Renal cortex interstitium (tissue), 15 donors: ENCODE results near the gene FLCN. TPM values are rescaled to one million over a fixed set of nuclear protein-coding genes. Genes with fewer than 3 reads are reported as not detected.
"Not testable (repeated sequence)": the region's sequence is repeated elsewhere in the genome, so short reads cannot be mapped to it uniquely, and the experiment has no call there.

Source experiments
- DNase-seq, 11 donors: peaks; one replicate each; pipeline ENCODE4 v3.0.0-alpha.2; 2013; ENCODE audit warnings: low read depth in 9 of 11, low spot score in 4 of 11; ENCODE audit errors: extremely low read depth in 1 of 11
- long read RNA-seq, 16 experiments: transcript quantifications; one replicate each; lab custom pipeline, GENCODE V29; 2026
- polyA plus RNA-seq, 3 donors: library from polyadenylated mRNA; unstranded; fragments of 120-200 nt; gene quantifications; one replicate each; pipeline ENCODE4 v1.2.1, GENCODE V29; 2013; ENCODE audit not compliant: insufficient read length in 3 of 3

Gene FLCN, protein sequence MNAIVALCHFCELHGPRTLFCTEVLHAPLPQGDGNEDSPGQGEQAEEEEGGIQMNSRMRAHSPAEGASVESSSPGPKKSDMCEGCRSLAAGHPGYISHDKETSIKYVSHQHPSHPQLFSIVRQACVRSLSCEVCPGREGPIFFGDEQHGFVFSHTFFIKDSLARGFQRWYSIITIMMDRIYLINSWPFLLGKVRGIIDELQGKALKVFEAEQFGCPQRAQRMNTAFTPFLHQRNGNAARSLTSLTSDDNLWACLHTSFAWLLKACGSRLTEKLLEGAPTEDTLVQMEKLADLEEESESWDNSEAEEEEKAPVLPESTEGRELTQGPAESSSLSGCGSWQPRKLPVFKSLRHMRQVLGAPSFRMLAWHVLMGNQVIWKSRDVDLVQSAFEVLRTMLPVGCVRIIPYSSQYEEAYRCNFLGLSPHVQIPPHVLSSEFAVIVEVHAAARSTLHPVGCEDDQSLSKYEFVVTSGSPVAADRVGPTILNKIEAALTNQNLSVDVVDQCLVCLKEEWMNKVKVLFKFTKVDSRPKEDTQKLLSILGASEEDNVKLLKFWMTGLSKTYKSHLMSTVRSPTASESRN
- 10 to 100 TPM; 27.1 to 41.8 (median 29.7) TPM for polyA plus RNA-seq
- long read RNA-seq, donor 1, transcript FLCN-204 (5 exons, 2,523 nt): major isoform, 5 of 5 reads
- long read RNA-seq, donor 1, partial matches to known transcripts: 0 of 5 reads
- long read RNA-seq, donor 1, other reads (novel, unspliced or antisense): 0 of 5 reads
- long read RNA-seq, donor 2, partial matches to known transcripts: 5 of 8 reads
- long read RNA-seq, donor 2, other reads (novel, unspliced or antisense): 0 of 8 reads
- long read RNA-seq, donor 3, partial matches to known transcripts: 0 of 7 reads
- long read RNA-seq, donor 3, other reads (novel, unspliced or antisense): 0 of 7 reads
- long read RNA-seq, donor 4, partial matches to known transcripts: 0 of 7 reads
- long read RNA-seq, donor 4, other reads (novel, unspliced or antisense): 0 of 7 reads
- long read RNA-seq, donor 5: 0 reads
- long read RNA-seq, donor 6, partial matches to known transcripts: 0 of 12 reads
- long read RNA-seq, donor 6, other reads (novel, unspliced or antisense): 0 of 12 reads
- long read RNA-seq, donor 7, transcript FLCN-204 (5 exons, 2,523 nt): major isoform, 5 of 7 reads
- long read RNA-seq, donor 7, partial matches to known transcripts: 0 of 7 reads
- long read RNA-seq, donor 7, other reads (novel, unspliced or antisense): 0 of 7 reads
- long read RNA-seq, donor 8: 0 reads
- long read RNA-seq, donor 9, partial matches to known transcripts: 0 of 4 reads
- long read RNA-seq, donor 9, other reads (novel, unspliced or antisense): 0 of 4 reads
- long read RNA-seq, donor 10, partial matches to known transcripts: 0 of 4 reads
- long read RNA-seq, donor 10, other reads (novel, unspliced or antisense): 0 of 4 reads
- long read RNA-seq, donor 11, partial matches to known transcripts: 0 of 3 reads
- long read RNA-seq, donor 11, other reads (novel, unspliced or antisense): 0 of 3 reads
- long read RNA-seq, donor 12, partial matches to known transcripts: 0 of 1 reads
- long read RNA-seq, donor 12, other reads (novel, unspliced or antisense): 0 of 1 reads
- long read RNA-seq, donor 13: 0 reads
- long read RNA-seq, donor 14, partial matches to known transcripts: 0 of 3 reads
- long read RNA-seq, donor 14, other reads (novel, unspliced or antisense): 0 of 3 reads
- long read RNA-seq, donor 15, partial matches to known transcripts: 0 of 2 reads
- long read RNA-seq, donor 15, other reads (novel, unspliced or antisense): 0 of 2 reads
- long read RNA-seq, donor 16, transcript FLCN-201 (14 exons, 3,638 nt): minor isoform, 5 of 24 reads
- long read RNA-seq, donor 16, transcript FLCN-204 (5 exons, 2,523 nt): major isoform, 7 of 24 reads
- long read RNA-seq, donor 16, partial matches to known transcripts: 7 of 24 reads
- long read RNA-seq, donor 16, other reads (novel, unspliced or antisense): 0 of 24 reads

DNA sequence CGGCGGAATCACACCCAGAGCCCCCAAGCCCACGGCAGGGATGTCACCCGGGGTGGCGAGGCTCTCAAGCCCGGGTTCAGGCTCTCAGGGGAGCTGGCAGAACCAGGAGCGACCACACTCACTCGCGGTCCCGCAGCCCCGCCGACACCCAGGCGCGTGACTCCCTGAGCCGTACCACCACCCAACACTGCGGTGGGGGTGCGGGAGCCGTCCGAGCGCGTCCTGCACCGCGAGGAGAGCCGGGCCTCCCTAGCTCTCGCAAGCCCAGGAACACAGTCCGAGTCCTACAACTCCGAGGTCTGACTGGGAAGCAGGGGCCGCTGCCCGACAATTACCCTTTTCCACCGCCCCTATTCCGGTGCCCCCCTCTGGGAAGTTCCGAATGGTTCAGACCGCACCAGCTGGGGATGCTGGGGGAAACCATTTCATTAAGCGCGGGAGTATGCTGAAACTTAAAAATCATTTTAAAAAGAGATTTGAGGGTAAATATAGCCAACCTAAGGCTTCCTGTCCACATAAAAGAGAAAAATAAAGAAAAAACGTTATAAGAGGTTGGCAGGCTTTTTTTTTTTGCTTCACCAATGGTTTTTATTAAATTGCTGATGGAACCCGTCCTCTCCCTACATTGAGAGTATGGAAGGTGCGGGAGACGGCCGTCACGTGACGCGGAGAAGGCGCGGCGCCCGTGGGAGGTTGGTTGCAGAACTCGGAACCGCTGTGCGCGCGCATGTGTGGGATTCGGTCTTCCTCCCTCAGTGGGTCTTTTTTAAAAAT lies at the start of gene FLCN:
TSS of gene FLCN (minus strand) at position 143 of the 774 bp plus-strand sequence. CDS start 9,031 bp downstream, outside the sequence.
- DNase-seq: peak; percentile 68 to 91 (median 83)

DNA sequence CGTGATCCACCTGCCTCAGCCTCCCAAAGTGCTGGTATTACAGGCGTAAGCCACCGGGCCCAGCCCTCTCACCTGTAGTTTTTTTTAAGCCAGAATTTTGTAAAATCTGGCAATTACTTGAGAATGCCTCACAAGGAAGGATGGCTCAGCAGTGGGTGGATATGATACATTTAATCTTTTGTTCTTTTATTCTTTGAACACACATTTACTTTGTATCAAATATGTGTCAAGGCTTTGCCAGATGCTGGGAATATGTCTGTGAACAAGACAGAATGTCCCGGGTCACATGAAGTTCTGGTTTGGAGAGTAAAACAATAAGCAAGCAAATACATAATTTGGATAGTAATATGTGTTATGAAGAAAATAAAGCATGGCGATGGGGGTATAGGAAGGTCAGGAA lies 49.0 kb upstream of the FLCN start:
- no peak for DNase-seq

DNA sequence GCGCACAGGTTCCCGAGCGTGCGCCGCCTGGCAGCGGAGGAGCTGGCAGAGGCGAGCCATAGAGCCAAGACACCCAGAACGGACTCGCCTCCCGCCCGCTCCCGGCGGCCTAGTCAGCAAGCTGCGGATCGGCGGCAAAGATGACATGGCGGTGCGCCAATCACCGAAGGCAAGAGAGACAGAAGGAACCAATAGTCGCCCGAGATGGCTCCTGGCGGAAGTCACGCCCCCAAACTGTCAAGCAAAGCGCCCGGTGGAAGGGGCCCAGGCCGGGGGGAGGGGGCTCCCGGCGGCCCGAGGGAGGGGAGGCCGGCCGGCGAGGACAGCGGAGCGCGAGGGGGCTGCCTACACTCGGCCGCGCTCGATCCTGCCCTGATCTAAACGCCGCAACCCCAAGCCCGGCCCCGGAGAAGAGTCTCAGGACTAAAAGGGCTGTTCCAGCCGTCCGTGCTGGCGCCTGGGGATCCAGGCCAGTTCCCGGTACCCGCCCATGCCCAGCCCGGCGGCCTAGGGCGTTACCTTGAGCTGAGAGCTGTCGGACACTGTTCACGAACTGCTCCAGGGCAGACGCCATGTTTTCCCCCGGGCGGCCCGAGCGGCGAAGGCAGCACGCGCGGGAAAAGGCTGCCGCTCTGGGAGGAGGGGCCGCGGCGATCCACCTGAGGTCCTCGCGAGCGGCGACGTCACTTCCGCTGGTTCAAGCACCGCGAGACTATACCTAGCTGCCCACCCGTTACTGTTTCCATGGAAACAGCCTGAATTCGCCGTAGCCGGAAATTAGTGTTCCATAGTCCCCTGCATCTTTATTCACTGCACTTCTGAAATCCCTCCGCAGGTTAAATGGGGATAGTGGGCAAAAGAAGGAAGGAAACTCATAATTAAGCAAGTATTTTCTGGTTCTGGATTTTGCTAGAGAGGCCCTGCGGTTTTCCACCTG lies 43.9 kb upstream of the FLCN start, which contains the start of gene COPS3:
TSS of gene COPS3 (minus strand) at position 634 of the 937 bp plus-strand sequence. CDS start at position 574, 60 bp downstream.
- peak; percentile 93 to 98 (median 97) for DNase-seq

GRCh38 chr17:17279316-17279715 lies 42.3 kb upstream of the FLCN start:
- no peak for DNase-seq

- DNase-seq: not testable (repeated sequence)
These were observed 40.5 kb upstream of the FLCN start for GRCh38 chr17:17277431-17277830.

DNA sequence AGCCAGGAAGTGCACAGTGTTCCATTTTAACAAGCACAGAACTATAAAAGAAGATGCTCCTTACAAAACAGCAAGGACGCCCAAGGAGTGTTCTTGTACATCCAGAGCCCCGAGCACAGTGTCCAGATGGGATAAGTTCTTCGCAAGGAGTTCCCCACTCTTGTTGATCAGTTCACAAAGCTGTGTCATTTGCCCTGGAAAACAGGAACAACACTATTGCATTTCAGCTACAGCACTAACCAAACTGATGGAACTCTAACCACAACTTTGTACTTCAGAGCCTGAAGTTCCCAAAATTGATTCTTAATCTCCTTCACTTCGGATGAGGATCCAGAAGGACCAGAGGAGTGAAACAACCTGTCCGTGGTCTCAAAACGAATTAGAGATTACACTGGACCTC lies 39.0 kb upstream of the FLCN start:
- no peak for DNase-seq

GRCh38 chr17:17269926-17270773 lies 33.2 kb upstream of the FLCN start:
- DNase-seq: no peak

GRCh38 chr17:17264430-17264829 lies 27.5 kb upstream of the FLCN start:
- no peak for DNase-seq

DNA sequence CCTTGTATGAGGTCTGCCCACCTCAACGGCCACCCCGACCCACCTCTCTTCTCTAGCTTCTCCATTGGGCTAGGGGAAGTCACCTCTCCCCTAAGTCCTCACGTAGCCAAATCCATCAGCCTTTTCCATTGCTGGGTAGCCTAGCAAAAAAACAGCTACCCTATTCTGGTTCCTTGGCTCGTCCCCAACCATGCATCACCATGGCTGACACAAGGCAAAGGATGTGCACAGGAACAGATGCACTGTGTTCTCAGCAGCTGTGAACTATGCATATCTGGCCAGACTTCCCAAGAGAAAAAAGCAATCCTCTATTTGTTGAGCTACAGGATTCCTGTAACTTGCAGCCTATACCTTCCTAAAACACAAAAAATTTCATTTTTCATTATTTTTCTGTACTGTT lies 22.0 kb upstream of the FLCN start:
- DNase-seq: no peak

DNA sequence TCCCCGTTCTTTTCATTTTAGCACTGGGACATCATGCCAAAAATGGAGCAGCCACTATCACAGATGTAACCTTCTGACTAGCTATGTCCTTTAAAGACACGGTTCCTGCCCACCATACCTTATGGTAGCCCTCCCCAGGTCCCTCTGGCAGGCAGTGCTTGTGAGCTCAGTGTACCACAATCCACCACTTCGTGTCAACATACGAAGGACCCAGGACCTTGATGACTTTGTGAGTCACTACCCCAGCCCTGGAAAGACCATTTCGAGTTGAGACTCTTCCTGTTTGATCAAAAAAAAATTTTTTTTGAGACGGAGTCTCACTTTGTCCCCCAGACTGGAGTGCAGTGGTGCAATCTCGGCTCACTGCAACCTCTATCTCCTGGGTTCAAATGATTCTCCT lies 21.0 kb upstream of the FLCN start:
- DNase-seq: no peak

DNA sequence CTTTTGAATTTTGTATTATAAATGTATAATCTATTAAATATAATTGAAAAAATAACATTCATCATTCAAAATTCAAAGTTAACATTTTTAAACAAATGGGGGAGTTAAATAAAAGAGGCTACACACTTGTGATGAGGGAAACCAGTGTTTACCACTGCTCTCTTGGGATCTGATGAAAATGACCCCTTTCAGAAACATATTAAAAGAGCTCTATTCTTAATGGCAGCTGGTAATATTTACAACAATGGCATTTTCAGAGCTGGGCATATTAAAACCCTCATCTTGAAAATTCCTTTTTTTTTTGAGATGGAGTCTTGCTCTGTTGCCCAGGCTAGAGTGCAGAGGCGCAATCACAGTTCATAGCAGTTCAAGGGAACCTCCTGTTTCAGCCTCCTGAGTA lies 19.3 kb upstream of the FLCN start:
- DNase-seq: no peak

- DNase-seq: not testable (repeated sequence)
These were observed 18.7 kb upstream of the FLCN start for GRCh38 chr17:17255689-17256088.

DNA sequence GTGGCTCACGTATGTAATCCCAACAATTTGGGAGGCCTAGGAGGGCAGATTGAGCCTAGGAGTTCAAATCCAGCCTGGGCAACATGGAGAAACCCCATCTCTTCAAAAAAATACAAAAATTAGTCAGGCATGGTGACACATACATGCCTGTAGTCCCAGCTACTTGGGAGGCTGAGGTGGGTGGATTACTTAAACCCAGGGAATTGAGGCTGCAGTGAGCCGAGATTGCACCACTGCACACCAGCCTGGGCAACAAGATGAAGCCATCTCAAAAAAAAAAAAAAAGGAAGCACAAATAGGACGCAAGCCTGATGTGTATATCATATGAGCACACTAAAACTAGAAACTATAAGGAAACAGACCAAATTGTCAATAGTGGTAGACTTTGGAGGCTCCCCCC lies 17.1 kb upstream of the FLCN start:
- no peak for DNase-seq

DNA sequence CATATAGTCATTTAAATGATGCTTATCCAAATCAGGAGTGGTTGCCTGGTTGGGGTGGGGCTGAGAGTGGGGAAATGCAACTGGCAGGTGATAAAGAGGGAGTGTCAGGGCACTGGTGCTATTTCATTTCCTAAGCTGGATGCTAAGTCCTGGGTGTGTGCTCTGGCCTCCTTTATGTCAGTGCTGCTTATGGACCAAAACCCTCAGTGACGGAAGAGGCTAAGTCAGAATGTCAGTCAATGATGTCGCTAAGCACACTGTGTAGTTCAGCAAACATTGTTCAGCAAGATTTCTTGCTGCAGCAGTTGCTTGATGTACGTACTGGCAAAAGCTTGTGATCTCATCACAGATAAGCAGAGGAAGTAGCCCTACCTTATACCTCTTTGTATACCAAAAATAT lies 16.4 kb upstream of the FLCN start:
- DNase-seq: no peak

- no peak for DNase-seq
These were observed 15.2 kb upstream of the FLCN start for GRCh38 chr17:17252149-17252661.
